DMS153 treated with DMSO at 0.1 percent for 48 hours (cell line): Measurements from ENCODE around the gene SH3RF3.

Experiments
- DNase-seq: peaks from one replicate; lab custom pipeline; 2025; ENCODE audit not compliant: unreplicated experiment; lab: John Stamatoyannopoulos, UW

SH3RF3 gene

GRCh38 chr2:109383505-109384307, 254.7 kb downstream of the SH3RF3 start:
- DNase-seq = no peak

GRCh38 chr2:109384308-109385271, 255.6 kb downstream of the SH3RF3 start:
- no peak for DNase-seq

DNA sequence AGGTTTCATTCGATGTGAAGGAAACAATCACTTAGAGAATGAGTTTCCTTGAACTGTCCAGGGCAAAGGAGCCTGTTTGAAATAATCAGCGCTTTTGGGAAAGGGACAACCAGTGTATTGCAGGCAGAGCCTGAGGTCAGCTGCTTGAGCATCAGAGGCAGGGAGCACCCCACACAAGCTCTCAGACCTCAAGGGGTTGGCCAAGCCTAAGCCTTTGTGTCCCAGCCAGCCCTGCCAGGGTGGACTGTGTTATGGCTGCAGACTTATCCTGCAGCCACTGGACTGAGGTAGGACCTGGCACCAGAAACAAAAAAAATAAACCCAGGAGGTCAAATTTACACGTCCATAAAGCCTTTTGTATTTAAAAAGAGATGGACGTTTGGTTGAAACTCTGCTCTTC, 256.5 kb downstream of the SH3RF3 start:
- no peak for DNase-seq

GRCh38 chr2:109386004-109386695, 257.1 kb downstream of the SH3RF3 start:
- DNase-seq = no peak

DNA sequence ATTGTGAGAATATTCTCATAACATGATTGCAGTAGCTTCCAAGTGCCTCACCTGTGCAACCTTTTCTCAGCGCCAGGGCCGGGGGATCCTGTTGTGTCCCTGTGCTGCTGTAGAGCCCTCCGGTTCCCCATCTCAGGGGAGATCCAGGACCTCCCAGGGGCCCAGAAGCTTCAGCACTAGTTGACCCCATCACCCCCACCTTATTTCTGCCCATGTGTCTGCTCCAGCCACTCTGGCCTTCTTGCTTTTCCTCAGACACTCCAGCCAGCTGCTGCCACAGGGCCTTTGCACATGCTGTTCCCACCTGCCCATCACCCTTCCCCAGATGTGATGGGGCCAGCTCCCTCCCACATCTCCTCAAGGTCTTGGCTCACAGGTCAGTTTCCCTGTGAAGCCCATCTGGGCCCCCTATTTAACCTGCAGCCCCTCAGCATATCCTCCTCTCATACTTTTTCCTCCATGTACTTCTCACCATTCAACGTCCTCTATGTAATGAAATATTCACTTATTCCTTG, 258.3 kb downstream of the SH3RF3 start:
- no peak for DNase-seq

- no peak for DNase-seq
These were observed 258.9 kb downstream of the SH3RF3 start for GRCh38 chr2:109387778-109388469.

DNA sequence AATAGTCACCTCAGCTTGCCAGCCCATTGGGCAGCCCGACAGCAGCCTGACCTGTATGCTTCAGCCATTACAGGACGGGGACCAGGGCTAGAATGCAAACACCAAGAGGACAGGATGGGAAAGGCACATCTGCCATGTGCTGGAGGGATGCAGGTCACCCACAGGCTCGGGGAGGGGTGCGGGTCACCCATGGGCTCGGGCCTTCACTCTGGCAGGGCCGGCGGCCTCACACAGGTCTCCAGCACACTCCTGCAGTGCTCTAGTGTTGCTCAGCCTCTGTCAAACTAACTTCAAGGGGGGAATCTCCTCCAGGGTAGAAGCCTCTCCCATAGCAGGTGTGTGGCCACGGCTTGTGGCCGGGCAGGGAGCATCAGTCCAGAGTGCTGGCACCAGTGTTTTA, 262.2 kb downstream of the SH3RF3 start:
- no peak for DNase-seq

- no peak for DNase-seq
These were observed 263.1 kb downstream of the SH3RF3 start for GRCh38 chr2:109392140-109392539.

DNA sequence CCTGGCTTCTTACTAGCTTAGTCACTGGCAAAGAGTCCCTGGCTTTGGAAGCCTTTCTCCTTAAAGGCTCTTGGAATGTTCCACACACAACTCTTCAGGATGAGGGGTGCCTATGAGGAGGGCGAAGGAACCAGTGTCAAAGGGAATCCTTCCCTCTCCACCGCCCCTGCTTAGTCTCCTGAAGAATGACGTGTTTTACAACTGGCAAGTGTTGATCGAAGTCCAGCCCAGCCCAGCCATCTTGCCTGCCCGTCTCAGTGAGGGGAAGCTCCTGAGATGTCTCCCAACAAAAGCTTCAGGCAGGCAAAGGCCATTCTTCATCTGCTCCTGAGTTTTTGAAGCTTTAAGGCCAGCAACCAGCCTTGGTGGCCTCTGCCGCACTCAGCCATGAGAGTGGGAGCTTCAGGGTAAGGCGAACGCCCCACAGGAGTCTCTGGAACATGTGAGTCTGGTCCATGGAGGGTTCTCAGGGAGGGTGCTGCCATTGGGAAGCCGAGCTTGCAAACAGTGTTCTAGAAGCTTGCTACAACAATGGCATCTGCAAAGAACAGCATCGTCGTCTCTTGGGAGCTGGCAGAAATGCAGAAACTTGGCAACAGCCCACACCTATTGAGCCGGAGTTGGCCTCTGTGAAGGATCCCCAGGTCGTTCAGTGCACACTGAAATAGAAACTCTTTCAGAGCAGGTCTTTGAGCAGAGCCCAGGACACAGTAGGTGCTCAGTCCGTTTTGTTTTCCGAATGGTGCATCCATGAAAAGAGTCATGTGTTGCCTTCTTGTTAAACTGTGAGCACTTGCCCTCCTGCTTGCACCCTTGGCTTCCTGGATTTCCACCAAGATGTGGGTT, 264.0 kb downstream of the SH3RF3 start:
- no peak for DNase-seq

DNA sequence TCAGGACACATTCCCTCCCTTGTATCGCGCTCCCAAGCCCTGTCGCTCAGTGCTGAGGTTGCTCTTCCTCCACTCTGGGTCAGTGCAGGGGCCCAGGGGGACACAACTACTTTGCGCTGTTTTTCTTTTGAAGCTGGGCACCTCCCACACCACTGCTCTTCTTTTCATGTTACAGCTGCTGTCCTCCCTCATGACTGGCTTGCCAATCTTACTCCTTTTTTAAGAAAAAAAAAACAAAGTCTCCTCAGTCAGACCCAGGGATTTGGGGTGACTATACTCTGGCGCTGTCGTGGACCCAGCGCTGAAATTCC, 264.6 kb downstream of the SH3RF3 start:
- DNase-seq = no peak

- no peak for DNase-seq
These were observed 266.6 kb downstream of the SH3RF3 start for GRCh38 chr2:109395494-109396201.

DNA sequence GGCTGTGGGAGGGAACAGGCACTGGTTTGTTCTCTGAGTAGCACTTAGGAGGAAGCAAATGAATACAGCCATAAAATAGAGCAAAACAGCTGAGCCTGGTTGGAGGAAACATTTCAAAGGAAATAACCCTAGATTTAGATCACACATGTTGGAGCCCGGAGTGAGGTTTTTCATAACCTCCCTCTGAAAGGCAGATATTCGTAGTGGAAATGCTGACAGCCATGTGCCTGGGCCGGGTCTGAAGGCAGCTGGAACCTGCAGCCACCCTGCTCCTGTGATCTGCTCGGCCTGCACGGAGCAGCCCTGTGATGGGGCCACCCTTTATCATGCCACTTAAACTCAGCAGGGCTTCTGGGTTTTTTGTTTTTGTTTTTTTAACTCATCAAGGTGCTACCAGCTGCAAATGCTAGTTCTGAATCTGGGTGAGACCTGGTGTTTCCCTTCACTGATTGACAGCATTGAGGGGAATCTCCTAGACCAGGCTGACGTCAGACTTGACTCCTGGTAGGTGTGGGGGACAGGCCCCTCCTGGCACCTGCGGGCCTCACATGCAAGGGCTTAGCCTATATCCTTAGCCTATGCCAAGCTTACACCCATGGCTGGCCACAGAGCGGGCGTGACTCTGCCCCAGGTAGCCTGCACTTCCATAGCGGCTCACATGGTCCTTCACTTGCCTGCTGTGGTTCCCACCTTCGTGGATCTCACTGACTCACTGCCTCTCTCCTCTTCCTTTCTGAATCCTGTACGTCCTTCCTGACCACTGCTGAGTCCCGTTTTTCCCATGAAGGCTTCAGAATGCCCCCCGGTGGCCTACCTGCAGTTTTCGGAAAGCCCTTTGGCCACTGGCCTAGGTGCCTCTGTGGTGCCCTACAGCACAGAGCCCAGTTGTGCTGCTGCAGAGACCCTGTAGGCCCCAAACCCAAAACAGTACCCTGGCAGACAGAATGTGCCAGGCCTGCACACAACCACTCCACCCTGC, 267.5 kb downstream of the SH3RF3 start:
- DNase-seq = no peak

- DNase-seq = no peak
These were observed 268.9 kb downstream of the SH3RF3 start for GRCh38 chr2:109397893-109398292.

- DNase-seq = no peak
These were observed 269.5 kb downstream of the SH3RF3 start for GRCh38 chr2:109398366-109399015.

DNA sequence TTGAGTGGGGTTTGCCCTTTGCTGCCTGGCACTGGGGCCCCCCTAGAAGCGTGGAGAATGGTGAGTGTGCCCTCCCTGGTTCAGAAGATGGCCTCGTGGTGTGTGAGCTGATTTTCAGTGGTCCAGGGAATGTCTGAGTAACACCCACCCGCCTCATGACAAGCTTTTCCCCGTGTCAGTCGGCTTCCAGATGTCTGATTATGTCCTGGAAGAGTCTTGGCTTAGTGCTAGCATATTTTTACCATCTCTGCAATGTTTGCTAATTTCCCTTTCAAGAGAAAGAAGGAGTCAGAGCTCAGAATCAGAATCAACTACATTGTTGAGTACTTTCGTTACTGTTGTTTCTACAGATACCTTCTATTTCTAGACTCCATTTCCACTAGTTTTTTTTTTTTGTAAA, 270.1 kb downstream of the SH3RF3 start:
- DNase-seq = no peak

- no peak for DNase-seq
These were observed 271.1 kb downstream of the SH3RF3 start for GRCh38 chr2:109400102-109400501.

GRCh38 chr2:109401370-109401769, 272.4 kb downstream of the SH3RF3 start:
- DNase-seq = no peak

- no peak for DNase-seq
These were observed 273.2 kb downstream of the SH3RF3 start for GRCh38 chr2:109402180-109402579.
